Naive B cell (primary cell): Measurements from ENCODE around the gene PEX11A. TPM values are rescaled to one million over a fixed set of nuclear protein-coding genes. Genes with fewer than 3 reads are reported as not detected.

ENCODE experiments used
- ATAC-seq, 2 donors: fragments of 150-1000 bp; cut with Tn5 transposase; 2 replicates each; pipeline ENCODE4 v1.10.0; 2021; ENCODE audit warnings: low read depth in 2 of 2, mild to moderate bottlenecking in 2 of 2, moderate library complexity in 2 of 2
- DNase-seq: peaks from one replicate; pipeline ENCODE4 v3.0.0; 2022
- H3K27ac Mint-ChIP-seq, 6 donors: one replicate each; pipeline ENCODE4 v1.8.0; 2020 to 2022; ENCODE audit warnings: mild to moderate bottlenecking in 6 of 6, mixed read lengths in 6 of 6, moderate library complexity in 5 of 6, inconsistent platforms in 2 of 6
- H3K27me3 Mint-ChIP-seq, 3 donors: one replicate each; pipeline ENCODE4 v1.8.0; 2021 to 2022; ENCODE audit warnings: mixed read lengths in 3 of 3, mild to moderate bottlenecking in 1 of 3
- H3K36me3 Mint-ChIP-seq, 2 donors: one replicate each; pipeline ENCODE4 v1.8.0; 2020 to 2022; ENCODE audit warnings: mixed read lengths in 2 of 2, inconsistent platforms in 1 of 2, mild to moderate bottlenecking in 1 of 2
- H3K4me1 Mint-ChIP-seq, 3 donors: one replicate each; pipeline ENCODE4 v1.8.0; 2020 to 2022; ENCODE audit warnings: mixed read lengths in 3 of 3, inconsistent platforms in 1 of 3, mild to moderate bottlenecking in 1 of 3, moderate library complexity in 1 of 3
- H3K4me3 Mint-ChIP-seq, 8 donors: one replicate each; pipeline ENCODE4 v1.8.0; 2020 to 2022; ENCODE audit warnings: mild to moderate bottlenecking in 8 of 8, mixed read lengths in 8 of 8, moderate library complexity in 8 of 8, inconsistent platforms in 2 of 8
- H3K9me3 Mint-ChIP-seq, 7 donors: one replicate each; pipeline ENCODE4 v1.8.0; 2020 to 2022; ENCODE audit warnings: mixed read lengths in 7 of 7, mild to moderate bottlenecking in 5 of 7, inconsistent platforms in 2 of 7, moderate library complexity in 1 of 7
- polyA plus RNA-seq, 6 donors: library from polyadenylated mRNA; unstranded; fragments of 300-500 nt; fragmentation: Illumina TruSeq; gene quantifications; one replicate each; pipeline ENCODE4 v1.2.3, GENCODE V29; 2021; ENCODE audit warnings: low read depth in 6 of 6

PEX11A gene, protein sequence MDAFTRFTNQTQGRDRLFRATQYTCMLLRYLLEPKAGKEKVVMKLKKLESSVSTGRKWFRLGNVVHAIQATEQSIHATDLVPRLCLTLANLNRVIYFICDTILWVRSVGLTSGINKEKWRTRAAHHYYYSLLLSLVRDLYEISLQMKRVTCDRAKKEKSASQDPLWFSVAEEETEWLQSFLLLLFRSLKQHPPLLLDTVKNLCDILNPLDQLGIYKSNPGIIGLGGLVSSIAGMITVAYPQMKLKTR
- 1 to 10 TPM in 4 of 6 donors, under 1 TPM in 1, not detected in 1; 0.98 to 3.5 (median 1.7) TPM for polyA plus RNA-seq

DNA sequence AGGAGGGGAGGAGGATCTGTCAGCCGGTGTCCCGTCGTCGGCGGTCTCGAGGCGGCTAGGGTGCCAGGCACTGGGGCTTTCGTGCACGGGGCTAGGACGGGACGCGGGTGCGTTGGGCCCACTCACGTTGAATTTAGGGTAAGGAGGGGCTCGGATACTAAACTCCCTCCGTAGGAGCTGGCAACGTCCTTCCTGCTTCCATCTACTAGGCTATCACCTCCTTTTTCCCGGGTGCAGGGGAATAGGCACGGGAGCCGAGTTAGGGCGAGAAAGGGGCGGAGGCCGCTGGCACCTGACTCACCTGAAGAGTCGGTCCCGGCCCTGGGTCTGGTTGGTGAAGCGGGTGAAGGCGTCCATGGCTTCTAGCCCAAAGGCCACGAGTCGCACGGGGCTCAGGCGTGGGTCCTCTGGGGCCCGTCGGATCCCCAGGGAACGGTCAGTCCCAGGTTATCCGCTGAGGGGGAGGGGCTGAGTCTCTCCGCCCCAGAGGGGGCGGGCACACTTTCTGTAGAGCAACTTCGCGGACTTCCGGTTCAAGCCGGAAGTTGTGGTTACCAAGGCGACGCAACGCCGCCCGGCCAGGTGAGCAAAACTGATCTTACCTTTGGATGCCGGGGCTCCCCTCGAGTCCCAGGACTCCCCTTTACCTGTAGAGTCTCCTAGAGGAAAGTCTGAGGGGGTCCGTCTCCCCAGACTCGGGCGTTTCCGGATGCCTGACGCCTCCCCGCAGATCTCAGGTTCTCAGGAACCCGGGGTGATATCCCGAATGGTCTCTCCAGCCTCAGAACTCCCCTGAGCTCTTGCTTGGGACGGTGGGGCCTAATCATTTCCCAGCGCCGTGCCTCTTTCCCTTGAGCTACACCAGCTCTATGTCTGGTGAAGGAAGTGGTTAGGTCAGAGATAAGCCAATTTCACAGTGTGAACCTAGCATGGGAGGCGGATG is at the start of gene PEX11A, which contains the start of gene WDR93:
Gene PEX11A (minus strand): TSS at position 479 of the 943 bp plus-strand sequence. CDS start 122 bp downstream, at position 357.
Gene WDR93 (plus strand): TSS at position 536 of the 943 bp plus-strand sequence. CDS start 10,936 bp downstream, outside the sequence.
- DNase-seq (peak; percentile 63), ATAC-seq (peak; percentile 82 to 94)
- H3K4me1 Mint-ChIP-seq: peaks cover 5 to 15% (median 12%) of the 10 kb centered on the region in 3 donors
- H3K4me3 Mint-ChIP-seq: peak within 1 kb of the TSS; percentile 83 to 96 (median 89)
- no peaks in the 10 kb centered on the region for H3K27me3 Mint-ChIP-seq
- H3K9me3 Mint-ChIP-seq: peaks cover 0 to 3% (median 0%) of the 10 kb centered on the region in 7 donors
- H3K27ac Mint-ChIP-seq: peak within 1 kb of the TSS in 5 of 6 donors; percentile 33 to 95 (median 56)
- peaks cover 1 to 3% of the 10 kb centered on the region in 2 donors for H3K36me3 Mint-ChIP-seq

DNA sequence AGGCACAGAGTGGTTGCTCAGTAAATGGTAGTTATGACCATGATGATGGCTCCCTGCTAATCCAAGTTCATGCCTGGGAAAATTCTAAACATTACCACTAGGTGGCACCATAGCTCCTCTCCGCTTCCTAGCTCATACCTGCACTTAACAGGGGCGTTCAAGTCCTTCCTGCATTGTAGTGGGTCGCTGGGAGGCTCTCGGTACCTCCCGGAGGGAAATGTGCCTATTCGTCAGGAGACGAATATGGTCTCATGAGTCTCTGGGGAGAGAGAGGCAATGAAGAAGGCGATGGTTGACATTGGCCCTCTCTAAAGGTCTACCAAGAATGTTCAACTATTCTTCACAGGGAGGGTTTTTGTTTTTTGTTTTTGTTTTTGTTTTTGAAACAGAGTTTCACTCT is 49.6 kb upstream of the PEX11A start:
- peak overlapping the region in 1 of 6 donors; percentile 62 for H3K27ac Mint-ChIP-seq
- H3K27me3 Mint-ChIP-seq: peaks cover 15 to 33% (median 26%) of the 10 kb centered on the region in 3 donors
- H3K9me3 Mint-ChIP-seq: no peaks in the 10 kb centered on the region
- peak overlapping the region in 1 of 8 donors; percentile 47 for H3K4me3 Mint-ChIP-seq
- DNase-seq: peak; percentile 60
- H3K4me1 Mint-ChIP-seq: peaks cover 0 to 3% (median 2%) of the 10 kb centered on the region in 3 donors
- ATAC-seq: peak; percentile 81 to 86
- H3K36me3 Mint-ChIP-seq: no peaks in the 10 kb centered on the region

DNA sequence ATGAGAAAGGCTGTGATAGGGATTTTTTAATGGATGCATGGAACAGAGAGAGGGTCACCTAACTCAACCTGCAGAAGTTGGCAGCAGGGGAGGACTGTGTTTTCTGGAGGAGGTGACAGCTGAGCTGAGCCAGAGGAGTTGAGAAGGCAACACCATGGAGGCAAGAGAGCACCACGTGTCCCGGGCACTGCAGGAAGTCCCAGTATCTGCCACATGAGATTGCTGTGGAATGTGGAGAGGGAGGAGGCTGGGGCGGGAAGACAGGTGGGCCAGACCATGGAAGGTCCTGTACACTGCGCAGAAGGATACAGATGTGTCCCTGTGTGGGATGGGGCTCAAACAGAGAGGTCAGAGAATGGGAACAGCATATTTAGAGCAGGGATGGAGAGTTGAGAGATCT is 45.2 kb upstream of the PEX11A start:
- peaks cover 0 to 3% (median 2%) of the 10 kb centered on the region in 3 donors for H3K4me1 Mint-ChIP-seq
- H3K4me3 Mint-ChIP-seq: no peak overlapping the region
- DNase-seq (no peak), ATAC-seq (no peak)
- H3K9me3 Mint-ChIP-seq: no peaks in the 10 kb centered on the region
- H3K36me3 Mint-ChIP-seq: no peaks in the 10 kb centered on the region
- H3K27me3 Mint-ChIP-seq: peaks cover 28 to 52% (median 44%) of the 10 kb centered on the region in 3 donors
- H3K27ac Mint-ChIP-seq: no peak overlapping the region

DNA sequence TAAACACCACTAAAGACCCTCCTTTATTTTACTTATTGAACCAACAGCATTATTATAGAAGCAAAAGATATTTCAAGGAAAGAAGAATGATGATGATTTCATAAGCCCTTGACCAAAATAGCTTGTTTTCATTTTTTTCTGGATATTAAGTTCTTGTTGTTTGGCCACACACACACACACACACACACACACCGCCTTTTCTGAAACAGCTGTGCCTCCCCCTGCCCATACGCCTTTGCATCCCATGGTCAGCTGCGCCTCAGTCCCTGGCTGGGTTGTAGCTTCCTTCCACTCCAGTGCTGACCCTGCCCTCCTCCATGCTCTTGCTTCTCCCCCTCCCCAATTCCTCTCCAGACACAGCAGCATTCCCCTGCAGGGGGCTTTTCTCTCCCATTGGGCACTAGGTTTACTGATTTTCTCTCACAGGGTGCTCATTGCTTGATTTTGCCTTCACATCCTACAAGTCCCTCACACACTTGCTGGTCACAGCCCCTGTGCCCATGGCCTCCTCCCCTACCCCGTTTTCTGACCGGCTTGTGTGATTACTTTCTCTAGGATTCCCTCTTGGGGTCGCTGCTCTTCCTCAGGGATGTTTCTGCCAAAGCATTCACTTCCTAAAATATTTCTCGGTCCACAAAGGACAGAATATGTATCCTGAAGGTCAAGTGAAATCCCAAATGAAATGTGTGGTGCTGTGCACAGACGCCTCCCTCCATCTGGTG is 42.1 kb upstream of the PEX11A start:
- Mint-ChIP-seq H3K9me3 (no peaks in the 10 kb centered on the region), H3K27ac (no peak overlapping the region), H3K4me1 (no peaks in the 10 kb centered on the region), H3K4me3 (peak overlapping the region in 1 of 8 donors; percentile 56), H3K36me3 (no peaks in the 10 kb centered on the region), H3K27me3 (peaks cover 24 to 47% (median 46%) of the 10 kb centered on the region in 3 donors)
- ATAC-seq (no peak), DNase-seq (no peak)

DNA sequence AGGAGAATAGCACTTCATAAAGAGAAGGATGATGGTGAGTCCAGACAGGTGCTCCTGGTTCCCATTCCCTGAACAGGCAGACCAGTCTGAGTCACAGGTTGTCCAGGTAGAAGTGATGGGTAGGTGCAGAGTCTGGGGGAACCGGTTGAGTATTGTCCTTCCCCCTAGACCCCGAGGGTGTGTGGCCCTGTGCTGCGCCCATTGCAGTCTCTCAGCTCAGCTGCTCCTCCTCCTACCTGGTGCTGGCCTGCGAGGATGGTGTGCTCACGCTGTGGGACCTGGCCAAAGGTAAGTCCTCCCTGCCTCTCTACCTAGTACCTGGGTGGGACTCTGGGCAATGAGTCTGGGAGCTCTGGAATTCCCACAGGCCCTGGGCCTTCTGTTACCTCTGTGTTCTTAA is 40.7 kb upstream of the PEX11A start:
- Mint-ChIP-seq H3K36me3 (no peaks in the 10 kb centered on the region), H3K9me3 (no peaks in the 10 kb centered on the region), H3K4me1 (no peaks in the 10 kb centered on the region), H3K4me3 (no peak overlapping the region), H3K27ac (no peak overlapping the region), H3K27me3 (peaks cover 31 to 46% (median 38%) of the 10 kb centered on the region in 3 donors)
- DNase-seq (no peak), ATAC-seq (no peak)

DNA sequence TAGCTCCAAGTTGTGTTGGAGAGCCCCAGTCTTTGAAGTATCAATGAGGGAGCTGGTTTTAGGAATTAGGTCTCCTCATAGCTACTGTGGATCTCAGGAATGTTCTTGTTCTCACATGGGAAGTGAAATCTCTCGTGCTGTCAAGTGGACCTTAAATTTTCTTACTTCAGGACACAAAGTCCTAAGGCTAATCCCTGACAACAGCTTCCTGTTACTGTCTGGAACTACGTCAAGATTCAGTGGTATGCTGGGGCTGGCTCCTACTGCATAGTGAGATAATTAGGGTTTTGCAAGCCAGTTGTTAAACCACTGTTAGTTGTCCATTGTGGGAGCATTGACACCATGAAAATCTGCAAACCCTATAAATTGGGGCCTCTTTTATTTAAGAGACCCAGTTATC is 37.7 kb upstream of the PEX11A start:
- DNase-seq (no peak), ATAC-seq (no peak)
- Mint-ChIP-seq H3K27ac (no peak overlapping the region), H3K4me3 (no peak overlapping the region), H3K9me3 (peaks cover 0 to 10% (median 5%) of the 10 kb centered on the region in 7 donors), H3K4me1 (no peaks in the 10 kb centered on the region), H3K36me3 (no peaks in the 10 kb centered on the region), H3K27me3 (peaks cover 19 to 24% (median 20%) of the 10 kb centered on the region in 3 donors)

DNA sequence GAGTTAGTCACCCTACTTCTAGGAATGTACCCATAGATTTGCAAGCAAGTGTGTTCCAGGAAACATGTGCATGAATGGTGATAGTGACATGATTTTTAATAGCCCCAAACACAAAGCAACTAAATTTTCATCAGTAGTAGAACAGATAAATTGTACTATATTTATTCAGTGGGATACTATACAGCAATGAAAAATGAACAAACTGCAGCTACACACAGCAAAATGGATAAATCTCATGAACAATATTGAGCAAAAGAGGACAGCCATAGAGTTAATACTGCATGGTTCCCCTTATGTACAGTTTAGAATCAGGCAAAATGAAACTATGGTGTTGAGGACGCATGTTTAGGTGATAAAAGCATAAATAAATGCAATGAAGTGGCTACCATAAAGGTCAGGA is 34.5 kb upstream of the PEX11A start:
- H3K9me3 Mint-ChIP-seq: peaks cover 0 to 24% (median 7%) of the 10 kb centered on the region in 7 donors
- no peaks in the 10 kb centered on the region for H3K4me1 Mint-ChIP-seq

DNA sequence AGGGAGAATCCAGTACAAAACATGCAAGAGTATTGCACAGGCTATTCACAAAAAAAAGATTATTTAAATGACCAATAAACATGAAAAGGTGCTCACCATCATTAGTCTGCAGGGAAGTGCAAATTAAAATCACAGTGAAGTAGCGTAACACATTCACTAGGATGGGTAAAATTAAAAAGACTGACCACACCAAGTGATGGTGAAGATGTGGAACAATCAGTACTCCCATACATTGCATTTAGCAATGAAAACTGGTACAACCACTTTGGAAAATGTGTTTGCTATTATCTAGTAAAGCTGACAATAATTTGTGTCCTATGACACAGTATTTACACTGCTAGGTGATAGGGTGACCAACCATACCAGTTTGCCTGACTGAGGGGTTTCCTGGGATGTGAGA is 34.1 kb upstream of the PEX11A start:
- no peak overlapping the region for H3K4me3 Mint-ChIP-seq
- H3K4me1 Mint-ChIP-seq: no peaks in the 10 kb centered on the region
- ATAC-seq: no peak
- no peak overlapping the region for H3K27ac Mint-ChIP-seq
- H3K27me3 Mint-ChIP-seq: peaks cover 26 to 43% (median 35%) of the 10 kb centered on the region in 3 donors
- H3K36me3 Mint-ChIP-seq: no peaks in the 10 kb centered on the region
- peaks cover 0 to 24% (median 7%) of the 10 kb centered on the region in 7 donors for H3K9me3 Mint-ChIP-seq
- DNase-seq: no peak

More for the DNA sequence above, 34.5 kb upstream of the PEX11A start:
- Mint-ChIP-seq H3K36me3 (no peaks in the 10 kb centered on the region), H3K4me3 (no peak overlapping the region), H3K27me3 (peaks cover 26 to 42% (median 35%) of the 10 kb centered on the region in 3 donors), H3K27ac (no peak overlapping the region)
- DNase-seq (no peak), ATAC-seq (no peak)

DNA sequence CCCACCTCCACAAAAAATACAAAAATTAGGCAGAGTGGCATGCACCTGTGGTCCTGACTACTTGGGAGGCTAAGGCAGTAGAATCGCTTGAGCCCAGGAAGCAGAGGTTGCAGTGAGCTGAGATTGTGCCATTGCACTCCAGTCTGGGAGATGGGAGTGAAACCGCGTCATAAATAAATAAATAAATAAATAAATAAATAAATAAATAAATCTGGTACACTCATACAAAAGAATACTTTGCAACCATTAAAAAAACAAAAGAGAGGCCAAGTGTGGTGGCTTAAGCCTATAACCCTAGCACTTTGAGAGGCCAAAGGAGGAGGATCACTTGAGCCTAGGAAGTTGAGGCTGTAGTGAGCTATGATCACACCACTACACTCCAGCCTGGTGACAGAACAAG is 32.5 kb upstream of the PEX11A start:
- DNase-seq (no peak), ATAC-seq (no peak)
- Mint-ChIP-seq H3K4me1 (no peaks in the 10 kb centered on the region), H3K4me3 (no peak overlapping the region), H3K27me3 (peaks cover 21 to 41% (median 35%) of the 10 kb centered on the region in 3 donors), H3K9me3 (peaks cover 0 to 24% (median 7%) of the 10 kb centered on the region in 7 donors), H3K36me3 (no peaks in the 10 kb centered on the region), H3K27ac (no peak overlapping the region)

DNA sequence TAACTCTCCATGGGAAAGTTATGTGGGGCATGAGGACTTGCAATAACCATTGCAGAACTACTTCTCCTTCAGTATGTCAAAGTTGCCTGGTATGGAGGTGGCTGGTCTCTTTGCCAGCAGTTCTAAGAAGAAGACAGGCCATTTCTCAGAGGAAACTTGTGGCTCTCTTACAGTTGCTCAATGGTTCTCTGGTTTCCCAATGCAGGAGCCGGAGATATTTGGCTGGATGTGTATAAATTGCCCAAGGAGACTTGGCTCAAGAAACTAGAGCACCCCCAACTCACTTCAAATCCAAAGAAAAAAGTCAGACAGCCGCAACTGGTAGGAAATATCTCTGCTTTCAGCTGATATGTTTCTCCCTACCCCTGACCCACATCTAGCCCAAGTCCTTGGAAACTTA is 24.2 kb upstream of the PEX11A start:
- no peak overlapping the region for H3K4me3 Mint-ChIP-seq
- no peak for DNase-seq
- peaks cover 0 to 11% (median 2%) of the 10 kb centered on the region in 3 donors for H3K27me3 Mint-ChIP-seq
- no peak for ATAC-seq
- H3K27ac Mint-ChIP-seq: no peak overlapping the region
- no peaks in the 10 kb centered on the region for H3K4me1 Mint-ChIP-seq
- no peaks in the 10 kb centered on the region for H3K36me3 Mint-ChIP-seq
- no peaks in the 10 kb centered on the region for H3K9me3 Mint-ChIP-seq

DNA sequence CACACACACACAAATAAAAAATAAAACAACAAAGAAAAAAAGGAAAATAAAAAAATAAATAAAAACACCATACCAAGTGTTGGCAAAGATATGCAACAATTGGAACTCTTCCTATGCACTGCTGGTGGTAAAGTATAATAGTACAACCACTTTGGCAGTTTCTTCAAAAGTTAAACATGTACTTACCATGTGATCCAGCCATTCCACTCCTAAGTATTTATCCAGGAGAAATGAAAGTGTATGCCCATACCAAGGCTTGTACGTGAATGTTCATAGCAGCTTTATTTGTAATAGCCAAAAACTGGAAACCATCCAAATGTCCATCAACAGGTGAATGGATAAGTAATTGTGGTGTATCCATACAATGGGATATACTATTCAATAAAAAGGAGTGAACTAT is 17.0 kb upstream of the PEX11A start:
- ATAC-seq (no peak), DNase-seq (no peak)
- Mint-ChIP-seq H3K4me1 (no peaks in the 10 kb centered on the region), H3K9me3 (no peaks in the 10 kb centered on the region), H3K4me3 (no peak overlapping the region), H3K36me3 (no peaks in the 10 kb centered on the region), H3K27ac (no peak overlapping the region), H3K27me3 (peaks cover 30 to 52% (median 37%) of the 10 kb centered on the region in 3 donors)

DNA sequence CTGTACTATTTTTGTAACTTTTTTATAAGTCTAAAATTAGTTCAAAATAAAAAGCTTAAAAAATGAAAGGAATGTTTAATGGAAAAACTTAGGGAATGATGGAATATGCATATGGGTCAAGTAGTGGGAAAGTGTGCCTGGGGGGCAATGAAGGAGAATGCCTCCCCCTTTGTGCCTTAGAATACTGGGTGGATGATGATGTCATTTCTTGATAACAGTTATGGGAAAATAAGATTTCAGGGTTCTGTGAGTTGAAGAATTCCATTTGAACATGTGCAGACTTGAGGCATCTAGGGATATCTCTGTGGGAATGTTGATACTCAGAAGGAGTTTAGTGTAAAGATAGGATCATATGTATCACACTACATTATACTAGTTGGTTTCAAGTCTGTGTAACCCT is 13.9 kb upstream of the PEX11A start:
- no peak overlapping the region for H3K4me3 Mint-ChIP-seq
- no peaks in the 10 kb centered on the region for H3K36me3 Mint-ChIP-seq
- peaks cover 0 to 2% (median 0%) of the 10 kb centered on the region in 7 donors for H3K9me3 Mint-ChIP-seq
- peaks cover 47 to 61% (median 57%) of the 10 kb centered on the region in 3 donors for H3K27me3 Mint-ChIP-seq
- DNase-seq (no peak), ATAC-seq (no peak)
- H3K27ac Mint-ChIP-seq: no peak overlapping the region
- no peaks in the 10 kb centered on the region for H3K4me1 Mint-ChIP-seq

DNA sequence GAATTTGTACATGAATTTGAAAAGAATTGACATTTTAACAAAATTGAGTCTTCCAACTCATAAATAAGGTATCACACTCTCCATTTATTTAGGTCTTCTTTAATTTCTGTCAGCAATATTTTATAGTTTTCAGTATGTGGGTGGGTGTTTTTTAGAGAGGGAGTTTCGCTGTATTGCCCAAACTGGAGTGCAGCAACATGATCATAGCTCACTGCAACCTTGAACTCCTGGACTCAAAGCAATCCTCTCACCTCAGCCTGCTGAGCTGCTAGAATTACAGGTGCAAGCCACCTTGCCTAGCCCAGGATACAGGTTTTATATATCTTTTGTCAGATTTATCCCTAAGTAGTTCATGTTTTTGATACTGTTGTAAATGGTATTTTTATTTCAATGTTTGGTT is 4.6 kb upstream of the PEX11A start:
- Mint-ChIP-seq H3K4me1 (peaks cover 5 to 10% (median 10%) of the 10 kb centered on the region in 3 donors), H3K36me3 (no peaks in the 10 kb centered on the region), H3K27me3 (peaks cover 11 to 17% (median 12%) of the 10 kb centered on the region in 3 donors), H3K4me3 (peak overlapping the region in 1 of 8 donors; percentile 9), H3K9me3 (peaks cover 0 to 3% (median 0%) of the 10 kb centered on the region in 7 donors), H3K27ac (no peak overlapping the region)
- ATAC-seq (no peak), DNase-seq (no peak)
